NOMO-1 treated with DMSO at 0.1 percent for 48 hours (cell line): ENCODE measurements around the gene TNS2.

Experiments used
- DNase-seq: peaks from one replicate; lab custom pipeline; 2025; ENCODE audit not compliant: unreplicated experiment; lab: John Stamatoyannopoulos, UW

The TNS2 gene

GRCh38 chr12:53068811-53069585 lies 19.1 kb downstream of the TNS2 start:
- DNase-seq: no peak

DNA sequence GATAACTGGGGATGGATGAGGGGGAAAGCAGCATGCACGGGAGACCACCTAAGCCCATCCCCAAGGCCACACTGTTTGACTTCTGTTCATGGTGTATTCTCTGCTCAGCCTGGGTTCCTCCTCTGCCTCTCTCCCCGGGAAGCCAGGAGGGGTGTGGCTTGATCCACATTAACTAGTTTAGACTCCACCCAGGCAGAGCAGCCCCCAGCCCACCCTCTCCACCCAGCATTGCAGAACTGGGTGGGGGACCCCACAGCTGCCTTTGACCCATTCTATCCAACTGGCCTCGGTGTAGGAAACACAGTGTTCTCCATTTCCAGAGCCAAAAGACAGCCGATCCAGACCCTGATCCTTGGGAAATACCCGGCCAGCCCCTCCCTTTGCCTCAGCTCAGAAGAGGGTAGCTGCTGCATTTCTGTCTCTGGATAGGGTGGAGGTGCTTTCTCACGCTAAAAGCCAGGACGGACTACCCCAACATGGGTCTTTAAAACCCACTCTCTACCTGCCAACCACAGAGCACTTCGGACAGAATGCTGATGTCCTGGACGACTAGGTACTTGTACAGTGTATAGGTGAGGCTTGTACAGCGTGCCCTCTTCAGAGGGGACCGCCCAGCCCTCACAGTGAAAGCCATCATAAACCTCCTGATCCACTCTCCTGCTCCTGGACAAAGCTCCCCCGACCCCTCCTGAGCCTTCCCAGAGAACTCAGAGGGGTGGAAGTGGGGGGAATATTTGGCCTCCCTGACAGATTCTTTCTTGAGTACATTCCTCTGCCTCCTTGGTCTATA lies 20.0 kb downstream of the TNS2 start:
- no peak for DNase-seq

DNA sequence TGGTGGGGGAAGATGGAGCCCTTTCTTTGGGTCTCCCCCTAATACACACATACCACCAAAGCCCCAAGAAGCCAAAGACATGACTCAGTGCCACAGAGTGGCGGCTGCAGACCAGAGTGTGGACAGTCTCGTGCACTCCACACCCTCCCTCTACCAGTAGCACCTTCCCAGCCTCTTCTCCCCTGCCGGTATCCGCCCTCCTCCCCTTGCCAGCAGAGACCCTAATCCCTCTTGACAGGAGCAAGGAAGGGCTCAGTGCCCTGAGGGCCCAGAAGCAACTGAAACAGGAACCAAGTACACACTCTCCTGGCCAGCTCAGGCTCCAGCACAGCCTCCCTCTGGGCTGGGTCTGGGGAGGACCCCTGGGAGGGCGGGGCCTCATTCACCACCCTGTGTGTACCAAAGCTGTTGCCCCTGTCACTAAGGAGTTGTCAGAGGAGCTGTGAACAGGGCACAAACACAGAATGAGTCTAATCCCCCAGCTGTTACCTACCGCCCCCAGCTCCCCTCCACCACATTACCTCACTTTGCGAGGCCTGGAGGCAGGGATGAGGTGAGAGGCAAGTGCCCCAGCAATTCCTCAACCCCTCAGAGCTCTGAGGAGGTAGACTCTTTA lies 21.1 kb downstream of the TNS2 start:
- DNase-seq: no peak

GRCh38 chr12:53071591-53072551 lies 22.0 kb downstream of the TNS2 start:
- DNase-seq: no peak

DNA sequence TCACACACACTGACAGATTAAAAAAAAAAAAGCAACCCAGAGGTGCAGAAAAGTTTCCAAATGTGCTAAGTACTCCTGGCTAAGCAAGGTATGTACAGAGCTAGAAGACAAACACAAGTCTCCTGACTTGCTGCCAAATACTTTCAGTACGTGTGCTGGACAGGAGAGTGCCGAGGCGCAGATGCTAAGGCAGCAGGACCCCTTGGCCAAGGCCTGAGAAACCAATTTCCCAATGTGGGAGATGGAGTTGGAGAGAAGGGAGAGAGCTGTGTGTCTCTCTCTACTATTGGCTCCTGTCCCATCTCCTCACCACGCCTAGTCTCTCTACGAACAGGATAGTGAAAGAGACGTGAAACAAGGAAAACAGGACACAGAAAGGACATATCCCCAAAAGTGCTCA lies 24.0 kb downstream of the TNS2 start:
- no peak for DNase-seq

- no peak for DNase-seq
Measured at GRCh38 chr12:53074283-53074998, 24.6 kb downstream of the TNS2 start.

DNA sequence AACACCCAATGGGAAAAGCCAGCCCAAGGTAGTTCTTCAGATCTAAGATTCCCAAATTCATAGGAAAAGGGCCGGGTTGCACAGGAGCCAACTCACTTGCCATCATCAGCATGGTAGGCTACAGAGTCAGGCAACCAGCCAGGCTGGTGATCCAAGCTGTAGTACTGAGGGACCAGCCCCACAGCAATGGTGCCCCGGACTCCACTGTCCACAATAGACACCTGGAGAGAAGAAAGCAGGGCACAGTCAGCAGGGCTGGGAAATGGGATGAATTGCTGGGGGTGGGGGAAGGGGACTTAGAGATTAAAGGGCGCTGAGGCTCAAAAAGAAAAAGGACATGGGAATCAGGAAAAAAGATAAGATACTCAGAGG lies 25.1 kb downstream of the TNS2 start:
- no peak for DNase-seq

- DNase-seq: no peak
Measured at GRCh38 chr12:53076461-53076860, 26.6 kb downstream of the TNS2 start.

DNA sequence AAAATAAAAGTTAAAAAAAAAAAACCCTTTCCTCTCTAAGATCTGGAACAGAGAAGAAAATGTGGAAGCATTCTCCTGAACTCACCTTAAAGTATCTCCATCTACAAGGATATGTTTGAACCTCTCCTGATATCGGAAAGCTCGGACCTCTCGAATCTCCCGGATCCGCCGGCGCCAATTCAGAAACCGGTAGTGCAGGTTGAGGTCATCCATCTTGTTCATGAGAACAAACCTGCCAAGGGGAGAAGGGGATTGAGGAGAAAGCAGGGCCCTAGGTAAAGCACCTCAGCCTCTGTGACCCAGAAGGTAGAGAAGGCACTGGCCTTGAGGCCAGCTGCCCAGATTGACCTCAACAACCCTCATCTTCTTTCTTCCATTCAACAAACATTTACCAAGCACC lies 27.2 kb downstream of the TNS2 start:
- DNase-seq: no peak

DNA sequence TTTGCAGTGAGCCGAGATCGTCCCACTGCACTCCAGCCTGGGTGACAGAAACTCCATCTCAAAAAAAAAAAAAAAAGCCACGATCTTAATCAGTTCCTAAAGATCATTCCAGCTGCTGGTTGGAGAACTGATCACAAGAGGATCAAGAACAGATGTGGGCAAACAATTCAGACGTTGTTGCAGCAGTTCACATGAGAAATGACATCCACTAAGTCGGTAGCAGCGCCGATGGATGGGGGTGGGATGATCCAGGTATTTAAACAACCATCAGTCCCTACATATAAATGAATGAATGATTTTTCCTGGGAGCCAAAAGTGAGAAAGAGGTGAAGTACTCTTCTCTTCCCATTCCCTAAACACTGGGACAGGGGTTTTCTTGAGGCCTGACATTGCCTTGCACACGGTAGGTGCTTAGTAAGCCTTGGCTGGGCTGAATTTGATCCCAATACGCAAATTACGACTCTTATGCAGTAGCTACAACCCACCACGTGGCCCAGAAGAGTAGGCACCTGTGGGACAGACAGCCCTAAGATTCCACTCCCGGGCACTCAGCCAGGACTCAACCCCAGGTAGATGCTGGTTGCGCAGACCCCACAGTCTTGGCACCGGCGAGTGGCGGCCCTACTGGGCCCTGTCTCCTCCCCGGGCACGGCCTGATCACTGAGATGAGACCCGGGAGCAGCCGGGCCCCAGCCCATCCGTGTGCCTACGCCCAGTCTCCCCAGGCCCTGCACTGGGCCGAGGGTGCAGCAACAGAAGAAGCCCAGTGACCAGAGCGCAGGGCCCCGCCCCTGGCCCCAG lies 28.8 kb downstream of the TNS2 start:
- DNase-seq: peak; percentile 32

DNA sequence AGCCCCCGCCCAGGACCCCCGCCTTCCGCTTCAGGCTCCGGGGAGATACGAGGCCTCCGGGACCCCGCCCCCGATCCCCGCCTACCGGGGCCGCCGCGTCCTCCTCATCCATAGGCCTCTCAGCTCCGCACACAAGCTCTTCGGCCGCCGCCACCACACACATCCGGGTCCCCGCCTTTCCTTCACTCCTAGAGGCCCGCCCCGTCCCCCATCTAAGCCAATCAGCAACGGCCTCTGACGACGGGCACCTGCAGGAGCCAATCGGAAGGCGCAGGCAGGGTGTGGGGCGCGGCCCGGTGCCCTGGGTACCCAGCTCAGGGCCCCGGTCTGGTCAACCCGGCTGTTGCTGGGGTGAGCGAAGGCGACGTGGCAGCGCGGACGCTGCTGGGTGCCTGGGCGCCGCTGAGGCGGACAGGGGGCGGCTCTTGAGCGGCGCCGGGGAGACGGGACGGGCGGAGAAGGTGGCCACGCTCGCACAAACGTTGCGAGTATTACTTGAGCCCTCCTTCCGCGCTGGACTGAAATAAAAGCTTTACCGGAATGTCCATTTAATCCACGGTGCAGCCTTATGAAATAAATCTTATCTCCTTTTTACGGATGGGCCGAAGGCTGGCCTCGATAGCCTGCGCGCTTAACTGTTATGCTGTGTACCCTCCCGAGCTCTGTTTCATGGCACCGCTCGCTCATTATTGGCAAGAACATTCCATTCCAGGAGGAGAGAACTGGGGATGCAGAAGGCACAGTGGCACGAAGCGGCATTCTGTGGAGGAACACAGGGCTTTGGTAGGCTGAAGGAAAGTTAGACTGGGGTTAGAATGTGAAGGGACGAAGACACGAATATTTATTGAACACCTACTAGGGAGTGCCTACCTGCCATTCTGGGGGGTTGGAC lies 29.6 kb downstream of the TNS2 start, which contains the start of gene SPRYD3:
SPRYD3 (minus strand) TSS at position 165 of the 892 bp plus-strand sequence; CDS start at position 108, 57 bp downstream.
- DNase-seq: peak; percentile 96

DNA sequence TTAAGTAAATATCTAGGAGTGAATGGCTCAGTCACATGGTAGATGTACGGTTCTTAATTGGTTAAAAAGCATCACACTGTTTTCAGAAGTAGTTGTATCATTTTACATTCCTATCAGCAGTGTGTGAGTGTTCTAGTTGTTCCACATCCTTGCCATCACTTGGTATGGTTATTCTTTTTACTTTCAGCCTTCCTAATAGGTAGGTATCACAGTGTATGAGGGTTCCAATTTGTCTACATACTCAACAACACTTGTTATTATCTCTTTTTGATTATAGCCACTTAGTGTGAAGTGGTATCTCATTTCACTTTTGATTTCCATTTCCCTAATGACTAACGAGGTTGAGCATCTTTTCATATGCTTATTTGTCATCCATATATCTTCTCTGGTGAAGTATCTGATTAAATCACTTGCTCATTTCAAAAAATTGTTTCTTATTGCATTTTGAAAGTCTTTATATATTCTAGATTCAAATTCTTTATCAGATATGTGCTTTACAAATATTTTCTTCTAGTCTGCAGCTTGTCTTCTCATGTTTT lies 32.8 kb downstream of the TNS2 start:
- DNase-seq: no peak

DNA sequence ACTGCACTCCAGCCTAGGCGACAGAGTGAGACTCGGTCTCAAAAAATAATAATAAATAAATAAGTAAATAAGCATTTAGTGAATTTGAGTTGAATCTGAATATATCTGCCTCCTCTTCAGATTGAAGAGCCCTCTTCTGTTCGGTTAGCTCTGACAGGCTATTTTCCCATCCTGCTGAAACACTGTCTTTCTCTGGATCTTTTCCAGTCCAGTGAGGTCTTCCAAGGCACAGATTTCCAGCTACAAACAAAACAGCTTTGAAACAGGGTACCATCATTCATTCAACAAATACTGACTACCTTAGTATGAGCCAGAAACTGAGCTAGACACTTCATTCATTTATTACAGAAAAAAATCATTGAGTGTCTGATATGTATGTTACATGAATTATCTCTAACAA lies 36.5 kb downstream of the TNS2 start:
- DNase-seq: no peak

- DNase-seq: no peak
Measured at GRCh38 chr12:53090105-53090504, 40.2 kb downstream of the TNS2 start.

DNA sequence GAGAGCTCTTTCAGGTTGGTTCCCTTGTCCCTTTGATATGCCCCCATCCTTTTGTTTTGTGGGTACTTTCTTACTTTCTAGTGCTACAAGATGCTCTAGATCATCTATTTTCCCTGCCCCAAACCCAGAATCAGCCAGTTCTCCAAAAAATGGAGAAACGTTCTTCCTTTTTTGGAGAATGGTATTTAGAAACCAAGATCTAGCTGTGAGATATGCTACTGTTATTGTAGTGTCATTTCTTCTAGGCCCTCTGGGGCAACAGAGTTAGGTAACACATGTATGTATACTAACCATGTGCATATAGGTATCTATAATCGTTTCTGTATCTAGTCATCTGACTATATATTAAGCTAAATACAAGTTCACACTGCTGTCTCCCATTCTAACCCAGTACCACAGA lies 40.7 kb downstream of the TNS2 start:
- DNase-seq: no peak

- no peak for DNase-seq
Measured at GRCh38 chr12:53091756-53092155, 41.9 kb downstream of the TNS2 start.

DNA sequence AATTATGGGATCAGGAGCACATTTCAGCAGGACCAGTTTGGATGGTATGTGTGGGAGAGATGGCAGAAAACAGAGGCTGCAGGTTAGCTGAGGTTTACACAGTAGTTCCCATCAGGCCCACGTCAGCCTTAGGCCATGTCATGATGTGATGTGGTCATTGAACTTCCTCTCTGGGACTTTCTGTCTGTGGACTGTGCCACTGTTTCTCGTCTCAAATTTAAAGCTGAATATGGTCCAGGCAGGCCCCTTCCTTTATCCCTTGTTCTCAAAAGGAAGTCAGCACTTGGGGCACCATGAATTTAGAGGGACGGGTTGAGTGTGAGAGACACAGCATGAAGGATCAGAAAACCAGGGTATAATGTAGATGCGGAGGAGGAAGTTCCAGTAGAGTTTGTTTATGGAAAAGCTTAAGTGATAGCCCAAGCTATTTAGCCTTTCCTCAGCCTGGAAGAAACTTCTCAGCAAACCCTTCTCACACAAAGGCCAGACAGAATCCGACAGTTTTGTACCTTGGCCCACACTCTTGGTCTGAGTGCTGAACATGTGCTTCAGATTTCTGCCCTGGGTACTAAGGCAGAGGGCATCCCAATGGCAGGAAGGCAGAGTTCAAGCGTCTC lies 44.0 kb downstream of the TNS2 start:
- DNase-seq: peak; percentile 64

DNA sequence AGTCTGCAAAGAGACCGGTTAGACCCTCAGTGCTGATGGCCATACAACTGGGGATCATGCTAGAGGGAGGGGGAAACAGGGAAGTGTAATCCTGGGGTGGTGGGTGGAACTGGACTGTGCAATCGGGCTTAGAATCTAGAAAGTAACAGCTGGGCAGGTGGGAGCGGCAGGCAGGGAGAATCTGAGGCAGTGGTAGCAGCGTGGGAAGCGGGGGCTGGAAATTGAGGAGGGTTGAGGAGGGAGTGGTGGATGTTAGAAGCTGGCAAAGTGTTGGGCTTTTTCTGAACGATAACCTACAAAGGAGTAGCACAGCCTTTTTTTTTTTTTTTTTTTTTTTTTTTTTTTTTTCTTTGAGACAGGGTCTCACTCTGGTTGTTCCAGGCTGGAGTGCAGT lies 44.5 kb downstream of the TNS2 start:
- DNase-seq: no peak
